ENCODE results near the gene AP2S1.
"Not testable (repeated sequence)": the region's sequence is repeated elsewhere in the genome, so short reads cannot be mapped to it uniquely, and the experiment has no call there.

AP2S1 gene

GRCh38 chr19:46845959-46846459 lies 4.6 kb downstream of the AP2S1 start:
- in situ Hi-C loops (cut with MboI; ENCODE audit: low sequenced_read_pairs), result no loop called here

GRCh38 chr19:46844067-46844489 lies 6.6 kb downstream of the AP2S1 start:
- in situ Hi-C loops (cut with MboI; ENCODE audit: low sequenced_read_pairs), result no loop called here

- in situ Hi-C loops (cut with MboI; ENCODE audit: low sequenced_read_pairs), result no loop called here
Observed at GRCh38 chr19:46842791-46843190, 7.9 kb downstream of the AP2S1 start.

- in situ Hi-C loops (cut with MboI; ENCODE audit: low sequenced_read_pairs), result no loop called here
Observed at GRCh38 chr19:46841458-46842083, 9.1 kb downstream of the AP2S1 start.

- in situ Hi-C loops (cut with MboI; ENCODE audit: low sequenced_read_pairs), result no loop called here
Observed at GRCh38 chr19:46840498-46840942, 10.1 kb downstream of the AP2S1 start.

GRCh38 chr19:46839752-46840497 lies 10.7 kb downstream of the AP2S1 start:
- in situ Hi-C loops (cut with MboI; ENCODE audit: low sequenced_read_pairs), result no loop called here

GRCh38 chr19:46838160-46838559 lies 12.5 kb downstream of the AP2S1 start:
- in situ Hi-C loops (cut with MboI; ENCODE audit: low sequenced_read_pairs), result no loop called here

GRCh38 chr19:46834984-46835383 lies 15.7 kb downstream of the AP2S1 start:
- in situ Hi-C loops (cut with MboI; ENCODE audit: low sequenced_read_pairs), result no loop called here

- in situ Hi-C loops (cut with MboI; ENCODE audit: low sequenced_read_pairs), result no loop called here
Observed at GRCh38 chr19:46834121-46834520, 16.5 kb downstream of the AP2S1 start.

GRCh38 chr19:46830864-46831263 lies 19.8 kb downstream of the AP2S1 start:
- in situ Hi-C loops (cut with MboI; ENCODE audit: low sequenced_read_pairs), result no loop called here

- in situ Hi-C loops (cut with MboI; ENCODE audit: low sequenced_read_pairs), result no loop called here
Observed at GRCh38 chr19:46828484-46828883, 22.2 kb downstream of the AP2S1 start.

GRCh38 chr19:46825731-46826055 lies 25.0 kb downstream of the AP2S1 start:
- in situ Hi-C loops (cut with MboI; ENCODE audit: low sequenced_read_pairs), result no loop called here

GRCh38 chr19:46824890-46825730 lies 25.5 kb downstream of the AP2S1 start:
- in situ Hi-C loops (cut with MboI; ENCODE audit: low sequenced_read_pairs), result no loop called here

- in situ Hi-C loops (cut with MboI; ENCODE audit: low sequenced_read_pairs), result no loop called here
Observed at GRCh38 chr19:46823049-46823448, 27.6 kb downstream of the AP2S1 start.

GRCh38 chr19:46822410-46822787 lies 28.2 kb downstream of the AP2S1 start:
- in situ Hi-C loops (cut with MboI; ENCODE audit: low sequenced_read_pairs), result not testable (repeated sequence)

- in situ Hi-C loops (cut with MboI; ENCODE audit: low sequenced_read_pairs), result no loop called here
Observed at GRCh38 chr19:46821512-46822409, 28.9 kb downstream of the AP2S1 start.

GRCh38 chr19:46818812-46819211 lies 31.8 kb downstream of the AP2S1 start:
- in situ Hi-C loops (cut with MboI; ENCODE audit: low sequenced_read_pairs), result no loop called here

- in situ Hi-C loops (cut with MboI; ENCODE audit: low sequenced_read_pairs), result no loop called here
Observed at GRCh38 chr19:46815833-46816627, 34.6 kb downstream of the AP2S1 start.

GRCh38 chr19:46813839-46814358 lies 36.7 kb downstream of the AP2S1 start:
- in situ Hi-C loops (cut with MboI; ENCODE audit: low sequenced_read_pairs), result no loop called here

Measured in hTERT RPE-1 (cell line).